Stimulated activated CD4-positive, alpha-beta T cell treated with anti-CD3 and anti-CD28 coated beads, Interleukin-1b, Interleukin-23, amount 100 ng/mL, for 1 hour (primary cell): ENCODE data around the gene E2F2.

Experiments used
- DNase-seq, 2 donors: peaks; one replicate each; pipeline ENCODE4 v3.0.0-alpha.2; 2020; ENCODE audit warnings: low read depth in 2 of 2

Gene E2F2, protein sequence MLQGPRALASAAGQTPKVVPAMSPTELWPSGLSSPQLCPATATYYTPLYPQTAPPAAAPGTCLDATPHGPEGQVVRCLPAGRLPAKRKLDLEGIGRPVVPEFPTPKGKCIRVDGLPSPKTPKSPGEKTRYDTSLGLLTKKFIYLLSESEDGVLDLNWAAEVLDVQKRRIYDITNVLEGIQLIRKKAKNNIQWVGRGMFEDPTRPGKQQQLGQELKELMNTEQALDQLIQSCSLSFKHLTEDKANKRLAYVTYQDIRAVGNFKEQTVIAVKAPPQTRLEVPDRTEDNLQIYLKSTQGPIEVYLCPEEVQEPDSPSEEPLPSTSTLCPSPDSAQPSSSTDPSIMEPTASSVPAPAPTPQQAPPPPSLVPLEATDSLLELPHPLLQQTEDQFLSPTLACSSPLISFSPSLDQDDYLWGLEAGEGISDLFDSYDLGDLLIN

DNA sequence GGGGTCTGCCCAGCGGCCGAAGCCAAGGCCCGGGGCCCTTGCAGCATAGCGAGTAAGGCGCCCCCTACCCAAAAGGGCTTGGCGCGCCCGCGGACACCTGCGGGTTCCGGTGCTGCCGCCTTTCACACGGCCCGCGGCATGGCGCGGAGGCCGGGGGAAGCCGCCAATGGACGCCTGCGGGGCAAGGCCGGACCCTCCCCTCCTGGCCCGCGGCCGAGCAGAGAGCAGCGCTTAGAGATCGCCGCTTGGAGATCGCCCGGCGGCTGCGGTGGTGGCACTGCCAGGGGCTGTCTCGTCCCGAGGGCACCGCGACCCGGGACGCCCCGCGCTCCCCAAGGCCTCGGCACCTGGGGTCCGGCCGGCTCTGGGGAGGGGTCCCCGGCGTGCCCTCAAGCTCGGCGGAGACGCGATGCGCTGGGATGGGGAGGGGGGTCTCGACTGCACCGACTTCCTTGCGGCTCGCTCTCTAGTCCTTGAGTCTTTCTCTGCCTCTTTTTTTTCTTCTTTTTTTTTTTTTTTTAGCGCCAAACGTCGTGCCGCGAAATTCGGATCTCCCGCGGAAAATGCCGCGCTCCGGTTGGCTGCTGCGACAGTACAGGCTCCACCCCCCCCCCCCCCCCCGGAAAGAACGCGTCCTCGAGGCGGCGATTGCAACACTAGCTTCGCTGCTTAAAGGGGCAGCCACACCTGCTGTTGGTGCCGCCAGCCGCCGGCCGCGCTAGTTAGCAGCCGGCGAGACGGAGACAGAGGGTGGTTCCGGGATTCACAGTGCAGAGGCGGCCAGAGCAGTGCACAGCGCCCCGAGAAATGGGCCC lies at the start of gene E2F2:
Gene E2F2, minus strand, starts transcription at position 487 of the 815 bp plus-strand sequence. Its CDS starts 440 bp downstream, at position 47.
- DNase-seq: peak; percentile 50 to 63

DNA sequence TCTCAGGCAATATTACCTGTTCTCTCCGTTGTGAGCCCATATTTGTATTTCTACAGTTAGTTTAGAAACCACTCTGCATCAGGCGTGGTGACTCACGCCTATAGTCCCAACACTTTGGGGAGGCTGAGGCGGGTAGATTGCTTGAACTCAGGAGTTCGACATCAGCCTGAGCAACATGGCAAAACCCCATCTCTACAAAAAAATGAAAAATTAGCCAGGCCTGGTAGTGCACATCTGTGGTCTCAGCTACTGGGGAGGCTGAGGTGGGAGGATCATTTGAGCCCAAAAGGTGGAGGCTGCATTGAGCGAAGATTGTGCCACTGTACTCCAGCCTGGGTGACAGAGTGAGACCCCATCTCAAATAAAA lies 47.9 kb upstream of the E2F2 start:
- no peak for DNase-seq

GRCh38 chr1:23578311-23578996 lies 47.4 kb upstream of the E2F2 start:
- no peak for DNase-seq

- DNase-seq: no peak
Measured at GRCh38 chr1:23577056-23578004, 46.3 kb upstream of the E2F2 start.

- no peak for DNase-seq
Measured at GRCh38 chr1:23576338-23577055, 45.5 kb upstream of the E2F2 start.

- no peak for DNase-seq
Measured at GRCh38 chr1:23575226-23575810, 44.3 kb upstream of the E2F2 start.

GRCh38 chr1:23574265-23574754 lies 43.3 kb upstream of the E2F2 start:
- DNase-seq: no peak

GRCh38 chr1:23573574-23574182 lies 42.6 kb upstream of the E2F2 start:
- no peak for DNase-seq

- DNase-seq: no peak
Measured at GRCh38 chr1:23571465-23571864, 40.4 kb upstream of the E2F2 start.

- DNase-seq: no peak
Measured at GRCh38 chr1:23570001-23570691, 39.1 kb upstream of the E2F2 start.

GRCh38 chr1:23568608-23569383 lies 37.8 kb upstream of the E2F2 start:
- no peak for DNase-seq

GRCh38 chr1:23567996-23568607 lies 37.1 kb upstream of the E2F2 start:
- no peak for DNase-seq

GRCh38 chr1:23567629-23567995 lies 36.6 kb upstream of the E2F2 start:
- no peak for DNase-seq

DNA sequence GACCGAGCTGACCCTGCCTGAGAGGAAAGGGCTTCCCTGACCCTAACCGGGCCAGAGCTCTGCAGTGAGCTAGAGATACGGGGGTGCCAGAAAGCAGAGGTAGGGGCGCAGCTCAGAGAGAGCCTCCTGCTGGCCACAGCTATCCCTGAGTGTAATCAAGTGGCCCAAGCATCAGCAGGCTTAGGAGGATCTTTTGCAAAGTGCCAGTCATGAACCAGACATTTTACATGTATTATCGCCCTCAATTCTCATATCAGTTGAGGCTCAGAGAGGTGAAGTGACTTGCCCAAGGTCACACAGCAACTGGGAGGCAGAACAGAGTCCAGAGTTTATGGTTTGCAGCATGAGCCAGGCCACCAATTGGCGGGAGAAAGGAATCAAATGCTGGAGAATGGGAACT lies 35.3 kb upstream of the E2F2 start:
- no peak for DNase-seq

DNA sequence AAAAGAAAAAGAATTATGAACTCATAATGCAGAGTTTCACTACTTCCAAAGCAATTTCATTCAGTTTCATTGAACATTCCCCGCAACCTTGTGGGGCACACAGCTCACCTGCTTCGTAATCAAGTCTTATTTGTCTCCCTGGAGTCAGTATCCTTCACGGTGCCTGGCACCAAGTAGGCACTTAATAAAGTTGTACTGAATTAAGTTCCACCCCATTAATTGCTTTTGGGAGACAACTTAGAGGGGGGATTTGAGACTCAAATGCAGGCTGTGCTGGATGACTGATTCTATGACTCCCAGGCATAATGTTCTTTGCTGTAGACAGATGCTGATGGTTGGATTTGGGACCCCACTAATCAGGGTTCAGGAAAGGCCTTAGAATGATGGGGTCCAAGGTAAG lies 34.7 kb upstream of the E2F2 start:
- no peak for DNase-seq

DNA sequence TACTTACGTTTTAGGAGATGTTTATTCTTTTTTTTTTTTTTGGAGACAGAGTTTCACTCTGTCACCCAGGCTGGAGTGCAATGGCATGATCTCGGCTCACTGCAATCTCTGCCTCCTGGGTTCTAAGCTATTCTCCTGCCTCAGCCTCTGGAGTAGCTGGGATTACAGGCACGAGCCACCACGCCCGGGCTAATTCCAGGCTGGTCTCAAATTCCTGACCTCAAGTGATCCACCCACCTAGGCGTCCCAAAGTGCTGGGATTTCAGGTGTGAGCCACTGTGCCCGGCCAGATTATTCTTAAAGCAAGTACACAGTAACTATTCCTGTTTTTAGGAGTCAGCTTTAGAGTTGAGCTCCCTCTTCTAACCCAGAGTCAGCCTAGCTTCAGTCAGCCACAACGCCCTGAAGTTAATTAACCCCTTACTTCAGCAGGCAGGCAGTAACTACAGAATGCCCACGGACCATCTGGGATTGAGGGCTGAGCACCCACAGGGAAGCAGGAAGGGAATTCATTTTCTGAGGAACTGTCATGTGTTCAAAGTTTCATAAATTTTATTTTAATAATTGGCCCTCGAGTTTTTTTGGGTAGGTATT lies 33.6 kb upstream of the E2F2 start:
- no peak for DNase-seq

GRCh38 chr1:23563755-23564374 lies 32.8 kb upstream of the E2F2 start:
- DNase-seq: no peak
